DMS53 treated with DMSO at 0.1 percent for 48 hours (cell line): Measurements from ENCODE around the gene INSM1.

Source experiments
- DNase-seq: peaks from one replicate; lab custom pipeline; 2025; ENCODE audit not compliant: unreplicated experiment; lab: John Stamatoyannopoulos, UW

The INSM1 gene

DNA sequence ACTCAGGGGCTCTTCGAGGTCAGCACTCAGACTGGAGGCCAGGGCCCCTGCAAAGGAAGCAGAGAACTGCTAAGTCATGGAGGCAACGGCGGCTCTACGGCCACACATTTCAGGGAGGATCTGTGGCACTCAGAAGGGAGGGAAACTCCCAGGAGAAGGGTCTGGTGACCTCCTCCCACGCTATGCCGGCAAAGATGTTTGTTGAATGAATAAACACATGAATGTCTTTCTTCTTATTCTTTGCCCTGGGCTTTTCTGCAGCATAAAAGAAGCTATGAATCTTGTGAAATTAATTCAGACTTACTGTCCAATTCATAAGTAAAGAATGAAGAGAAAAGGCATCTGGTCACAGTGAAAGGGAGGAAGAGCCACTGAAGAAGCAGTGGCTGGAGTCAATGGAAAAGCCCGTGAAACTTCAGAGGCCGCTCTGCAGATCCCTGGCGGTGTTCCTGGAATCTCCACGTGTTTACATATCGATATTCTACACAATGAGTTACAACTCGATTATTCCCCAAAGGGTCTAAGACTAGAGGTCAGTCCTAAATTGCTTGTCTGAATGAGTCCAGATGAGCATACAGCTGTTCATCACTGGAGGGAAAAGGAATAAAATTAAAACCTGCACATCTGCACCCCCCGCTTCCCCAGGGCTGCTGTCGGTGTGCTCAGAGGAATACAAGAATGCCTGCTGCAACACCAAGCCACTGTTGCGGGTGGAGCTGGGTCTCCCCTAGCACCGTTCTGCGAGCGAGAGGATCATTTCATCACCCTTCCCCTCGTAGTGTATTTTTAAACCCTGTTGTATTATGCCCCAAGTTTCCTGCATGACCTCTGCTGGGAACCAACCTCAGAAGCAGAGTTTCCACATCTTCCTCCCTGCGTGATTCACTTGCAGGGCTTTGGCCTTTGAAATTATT lies 25.6 kb downstream of the INSM1 start:
- no peak for DNase-seq

DNA sequence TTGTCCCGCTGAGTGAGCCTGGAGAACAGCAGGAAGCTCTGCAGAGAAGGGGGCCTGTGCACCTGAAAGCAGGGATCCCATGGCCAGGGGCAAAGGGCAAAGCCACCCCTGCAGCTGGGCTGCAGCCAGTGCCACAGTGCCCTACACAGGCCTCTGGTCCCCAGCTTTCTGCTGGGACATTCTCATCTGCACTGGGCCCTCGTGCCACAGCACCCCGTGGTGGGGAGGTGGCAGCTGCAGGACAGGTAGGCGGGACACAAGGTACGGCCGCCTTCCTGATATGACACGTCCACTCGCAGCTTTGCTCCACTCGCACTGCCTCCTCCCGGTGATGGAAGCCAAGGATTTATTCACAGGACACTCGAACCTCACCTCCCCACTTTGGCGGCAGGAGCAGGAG lies 27.2 kb downstream of the INSM1 start:
- no peak for DNase-seq

DNA sequence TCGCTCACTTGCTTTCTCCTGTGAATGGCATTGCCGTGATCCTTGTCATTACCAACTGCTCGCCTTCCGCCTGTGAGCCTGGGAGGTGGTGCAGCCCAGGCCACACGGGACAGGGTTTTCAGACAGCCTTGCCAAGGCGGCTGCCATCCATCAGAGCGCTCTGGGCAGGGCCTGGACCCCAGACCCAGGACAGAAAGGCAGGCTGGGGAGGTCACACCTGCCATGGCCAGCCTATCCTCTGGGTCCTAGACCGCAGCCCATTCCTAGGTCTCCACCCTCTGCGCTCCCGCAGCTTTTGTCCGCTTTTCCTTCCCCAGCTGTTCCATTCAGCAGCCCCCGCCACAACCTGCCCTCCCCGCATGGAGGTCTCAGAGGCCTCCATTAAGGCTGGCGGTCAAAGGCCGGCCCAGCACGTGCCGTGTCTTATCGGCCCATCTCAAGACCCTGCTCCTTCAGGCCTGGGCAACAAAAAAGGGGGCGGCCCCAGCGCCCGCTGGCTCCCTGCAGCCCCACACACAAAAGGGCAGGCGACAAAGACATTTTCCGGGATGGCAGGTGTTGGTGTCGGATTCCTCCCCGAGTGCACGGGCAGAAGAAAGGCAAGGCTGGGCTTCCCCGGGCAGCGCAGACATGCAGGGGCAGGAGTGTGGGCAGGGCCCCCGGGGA lies 28.1 kb downstream of the INSM1 start:
- DNase-seq = no peak

DNA sequence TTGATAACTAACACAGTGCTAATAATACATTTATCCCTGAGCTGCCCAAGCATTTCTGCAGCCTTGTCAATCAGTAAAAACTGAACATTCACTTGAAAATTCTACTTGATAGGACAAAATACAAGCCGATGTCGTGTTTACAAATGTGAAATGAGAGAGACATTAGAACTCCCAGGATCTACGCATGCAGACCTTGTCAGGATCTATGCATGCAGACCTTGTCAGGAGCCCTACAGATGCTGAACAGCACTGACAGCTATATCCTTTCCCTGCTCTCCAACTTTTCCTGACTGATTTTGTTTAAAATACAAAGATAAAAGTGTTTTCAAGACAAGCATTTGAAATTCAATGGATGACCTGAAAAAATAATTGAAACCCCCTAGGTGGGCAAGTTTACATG lies 28.9 kb downstream of the INSM1 start:
- DNase-seq = no peak

DNA sequence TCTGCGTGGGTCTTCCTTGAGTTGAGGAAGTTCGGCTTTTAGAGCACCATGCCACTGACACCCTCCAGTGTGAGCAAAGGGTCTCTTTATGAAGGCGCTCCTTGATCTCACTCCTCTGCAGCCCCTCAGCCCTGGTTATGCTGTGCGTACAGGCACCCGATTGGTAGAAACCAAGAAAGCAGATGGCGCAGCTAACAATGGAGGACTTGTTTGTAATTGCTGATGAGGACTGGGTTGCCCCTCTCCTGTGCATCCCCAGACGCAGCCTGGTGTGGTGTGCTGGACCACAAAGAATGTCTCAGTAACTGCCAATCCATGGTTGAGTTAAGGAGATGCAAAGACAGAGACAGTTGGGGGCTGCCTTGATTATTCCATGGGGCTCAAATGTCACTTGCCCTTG lies 30.2 kb downstream of the INSM1 start:
- no peak for DNase-seq

DNA sequence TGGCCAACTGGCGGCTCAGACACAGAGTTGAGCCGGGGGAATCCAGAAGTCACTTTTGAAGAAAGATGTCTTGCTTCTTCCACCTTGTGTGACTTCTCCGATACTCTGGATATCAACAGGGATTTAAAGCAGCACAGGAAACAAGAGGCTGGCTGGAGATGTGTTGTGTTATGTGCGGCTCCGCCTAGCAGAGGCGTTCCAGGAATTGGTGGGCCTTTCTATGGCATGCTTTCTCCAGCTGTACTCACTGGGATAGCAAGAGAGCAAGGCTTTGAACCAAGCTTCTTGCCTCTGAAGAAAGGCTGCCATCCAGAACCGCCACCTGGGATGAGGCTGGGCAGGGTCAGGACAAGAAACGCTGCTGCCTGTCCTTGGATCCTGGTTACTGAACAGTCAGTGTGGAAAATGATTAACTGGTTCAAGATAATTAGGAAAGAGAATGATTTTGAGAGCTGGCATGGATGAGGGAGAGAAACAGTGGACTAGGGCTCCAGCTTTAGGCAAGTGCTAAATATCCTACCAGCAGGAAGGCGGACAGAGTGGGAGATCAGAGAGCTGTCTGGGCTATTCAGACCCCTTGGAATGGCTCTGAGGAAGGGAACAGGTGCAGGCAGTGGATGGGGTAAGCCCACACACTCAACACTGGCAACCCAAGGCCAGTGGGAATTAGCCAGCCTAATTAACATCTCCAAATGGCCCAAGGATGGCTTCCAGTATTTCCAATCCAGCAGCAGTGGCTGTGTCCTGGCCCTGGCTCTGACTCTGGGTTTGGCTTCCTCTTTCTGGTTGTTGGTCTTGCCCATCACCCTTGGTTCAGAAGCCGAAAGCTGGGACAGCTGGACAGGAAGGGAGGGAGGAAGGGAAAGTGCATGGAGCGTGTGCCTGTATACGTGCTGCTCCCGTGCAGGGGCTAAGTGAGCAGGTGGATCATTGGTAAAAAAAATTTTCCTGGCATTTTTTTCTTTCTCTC lies 31.9 kb downstream of the INSM1 start:
- DNase-seq = no peak

DNA sequence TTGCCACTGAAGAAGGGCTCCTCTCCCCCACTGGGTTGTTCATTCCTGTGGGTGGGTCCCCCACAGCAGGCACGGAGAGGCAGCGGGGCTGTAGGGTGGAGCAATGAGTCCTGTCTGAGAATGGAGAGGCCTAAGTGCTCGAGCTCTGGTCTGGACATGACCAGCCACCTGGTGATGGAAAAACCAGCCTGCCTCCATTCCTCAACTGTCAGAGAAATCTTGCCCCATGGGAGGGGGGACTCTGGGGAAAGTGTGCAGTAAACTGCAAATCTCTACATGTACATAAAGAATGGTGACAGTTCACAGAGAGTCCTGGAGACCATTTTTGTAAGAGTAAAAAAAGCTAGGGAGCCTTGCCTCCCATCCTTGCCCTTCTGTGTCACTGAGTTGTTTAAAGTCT lies 34.1 kb downstream of the INSM1 start:
- DNase-seq = no peak

DNA sequence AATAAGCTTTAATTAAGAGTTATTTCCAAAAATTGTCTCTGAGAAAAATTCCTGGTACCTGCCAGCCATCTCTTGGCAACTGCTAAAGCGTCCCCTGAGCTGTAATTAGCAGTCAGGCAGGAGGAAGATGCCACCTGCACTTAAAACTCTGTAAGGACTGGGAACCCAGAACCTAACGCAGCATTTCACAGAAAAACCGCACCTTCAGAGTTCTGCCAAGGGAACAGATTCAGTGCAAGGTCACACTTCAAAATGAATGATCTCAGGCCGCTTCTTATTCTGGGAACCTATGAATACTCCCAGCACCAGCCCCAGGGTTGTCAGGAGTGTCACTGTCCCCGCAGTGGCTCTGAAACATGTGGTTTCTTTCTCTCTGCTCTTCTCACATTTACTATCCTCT lies 36.7 kb downstream of the INSM1 start:
- DNase-seq = no peak

DNA sequence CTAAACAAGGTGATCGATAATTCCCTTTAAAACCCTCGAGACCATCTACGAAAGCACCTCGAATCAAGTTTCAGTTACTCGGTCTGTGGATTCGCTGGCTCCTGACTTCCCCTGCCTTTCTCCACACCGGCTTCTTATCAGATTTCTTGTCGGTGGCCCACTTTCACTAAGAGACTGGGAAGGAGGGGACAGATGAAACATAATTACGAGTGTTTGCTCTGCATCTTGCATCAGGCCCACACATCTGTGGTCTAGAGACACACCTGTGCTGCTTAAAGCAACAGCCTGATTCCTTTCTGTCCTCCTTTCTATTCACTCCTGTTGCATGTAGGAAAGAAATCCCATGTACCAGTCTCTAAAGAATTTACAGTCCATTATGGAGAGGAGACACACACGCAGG lies 37.7 kb downstream of the INSM1 start:
- DNase-seq = no peak

DNA sequence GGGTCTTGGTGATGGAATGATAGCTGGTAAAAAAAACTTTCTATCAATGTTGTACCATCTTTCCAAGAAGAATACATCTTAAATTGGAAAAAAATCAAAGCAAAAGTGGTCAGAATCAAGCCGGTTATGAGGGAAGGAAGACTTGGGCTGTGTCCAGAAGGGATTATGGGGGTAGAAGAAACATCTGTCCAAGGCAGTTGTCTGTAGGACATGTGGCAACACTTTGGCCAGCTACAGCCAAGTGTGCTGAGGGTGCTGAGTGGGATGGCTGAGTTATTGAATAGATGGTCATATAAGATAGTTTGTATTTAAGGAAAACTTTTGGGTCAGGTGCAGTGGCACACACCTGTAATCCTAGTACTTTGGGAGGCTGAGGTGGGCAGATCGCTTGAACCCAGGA lies 38.4 kb downstream of the INSM1 start:
- no peak for DNase-seq

DNA sequence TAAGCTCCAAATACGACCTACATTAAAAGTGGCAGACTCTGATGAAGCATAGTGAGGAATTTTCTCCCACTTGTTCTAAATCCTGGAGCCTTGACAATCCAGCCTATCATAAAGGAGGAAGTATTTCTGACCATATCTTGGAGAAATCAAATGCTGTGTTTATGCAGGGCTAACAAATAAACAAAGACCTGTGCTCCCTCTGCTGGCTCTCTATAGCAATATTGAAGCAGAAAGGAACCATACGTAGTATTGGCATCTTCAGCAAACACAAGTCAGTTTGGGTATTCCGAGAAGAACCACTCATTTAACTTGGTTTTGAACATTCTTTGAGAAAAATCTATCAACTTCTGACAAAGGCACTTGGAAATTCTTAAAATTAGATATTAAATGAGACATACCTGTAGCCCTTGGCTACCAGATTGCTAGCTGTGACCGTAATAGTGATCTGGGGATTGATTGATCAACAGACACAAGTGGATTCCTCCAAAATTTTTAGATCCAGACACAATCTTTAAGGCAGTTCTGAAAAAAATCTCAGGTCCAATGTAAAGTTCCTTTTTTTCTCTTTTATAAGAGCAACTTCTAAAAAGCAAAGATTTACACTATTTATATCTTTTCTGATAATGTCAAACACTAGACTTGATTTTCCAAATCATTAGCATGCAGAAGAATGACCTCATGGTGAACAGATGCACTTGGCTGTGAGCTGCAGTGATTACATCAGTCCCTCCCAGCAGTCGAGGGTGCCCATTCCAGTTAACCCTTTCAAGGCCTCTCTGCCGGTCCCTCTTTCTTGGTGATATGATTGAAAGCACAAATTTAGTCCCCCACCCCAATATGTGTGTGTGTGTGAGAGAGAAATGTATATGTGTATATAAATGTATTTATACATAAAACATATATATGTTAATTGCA lies 40.2 kb downstream of the INSM1 start:
- DNase-seq = peak; percentile 28

DNA sequence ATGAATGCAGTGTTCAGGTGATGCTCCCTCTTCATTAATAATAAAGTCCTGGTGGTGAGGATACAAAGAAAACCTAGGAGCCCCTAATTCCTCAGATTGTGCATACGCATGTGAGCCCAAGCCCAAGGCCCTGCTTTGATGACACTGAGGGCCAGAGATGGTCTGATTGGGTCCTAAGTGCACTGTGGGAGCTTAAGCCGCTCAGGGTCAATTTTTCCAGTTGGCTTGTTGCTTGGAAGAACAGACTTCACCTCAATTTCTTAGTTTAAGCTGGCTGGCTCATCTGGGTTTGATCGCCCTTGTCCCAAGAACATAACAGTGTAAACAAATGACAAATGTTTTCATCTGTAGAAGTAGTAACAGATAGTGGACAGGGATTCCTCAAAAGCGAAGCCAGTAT lies 41.4 kb downstream of the INSM1 start:
- DNase-seq = no peak

DNA sequence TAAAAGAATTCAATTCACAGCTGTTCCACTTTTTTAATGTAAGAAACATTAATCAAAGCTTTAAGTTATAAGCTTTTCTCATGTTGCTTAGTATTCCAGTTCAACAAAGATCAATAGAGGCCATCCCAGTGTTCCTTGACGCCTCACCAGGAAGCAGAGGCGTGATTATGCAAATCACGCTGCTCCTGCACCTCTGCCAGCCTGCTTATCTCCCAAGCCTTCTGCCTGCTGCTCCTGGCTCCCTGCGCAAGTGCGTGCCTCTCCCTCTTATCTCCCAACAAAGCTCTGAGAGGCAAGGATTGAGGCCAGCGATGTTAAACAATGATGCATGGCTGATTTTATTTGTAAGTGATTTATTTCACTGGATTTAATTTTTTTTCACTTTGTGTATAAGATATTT lies 42.8 kb downstream of the INSM1 start:
- peak; percentile 86 for DNase-seq

DNA sequence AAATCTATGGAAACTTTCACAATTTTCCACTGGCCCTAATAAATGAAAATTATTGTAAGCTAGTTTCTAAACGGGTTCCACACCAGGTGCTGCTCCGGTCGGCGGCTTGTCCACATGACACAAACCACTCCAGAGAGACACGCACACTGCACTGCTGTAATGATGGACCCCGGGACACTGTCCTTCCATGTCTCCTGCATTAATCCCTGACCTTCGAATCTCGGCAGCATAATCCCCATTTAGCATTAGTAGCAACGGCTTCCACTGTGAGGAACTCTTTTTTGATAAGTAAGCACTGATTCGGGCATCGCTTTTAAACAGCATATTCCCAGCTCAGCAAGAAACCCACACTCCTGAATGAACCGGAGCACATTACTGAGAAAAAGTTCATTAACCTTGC lies 43.5 kb downstream of the INSM1 start:
- peak; percentile 34 for DNase-seq

DNA sequence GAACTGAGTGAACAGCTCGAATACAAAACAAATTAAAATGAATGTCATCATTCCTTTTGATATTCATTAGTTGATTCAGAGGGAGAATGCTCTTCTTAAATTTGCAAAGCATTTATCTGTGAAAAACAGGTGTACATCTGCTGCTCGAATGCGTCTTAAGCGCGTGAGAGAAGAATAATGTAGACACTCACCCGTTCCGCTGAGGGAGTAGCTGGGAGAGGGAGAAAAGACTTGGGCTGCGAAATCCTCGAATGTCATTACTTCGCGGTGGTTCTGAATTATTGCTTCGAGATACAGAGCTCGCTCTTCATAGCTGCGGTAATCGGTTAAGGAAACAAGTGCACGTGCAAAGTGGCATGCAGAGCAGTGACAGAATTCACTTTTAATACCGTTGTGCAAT lies 43.9 kb downstream of the INSM1 start:
- DNase-seq = no peak

DNA sequence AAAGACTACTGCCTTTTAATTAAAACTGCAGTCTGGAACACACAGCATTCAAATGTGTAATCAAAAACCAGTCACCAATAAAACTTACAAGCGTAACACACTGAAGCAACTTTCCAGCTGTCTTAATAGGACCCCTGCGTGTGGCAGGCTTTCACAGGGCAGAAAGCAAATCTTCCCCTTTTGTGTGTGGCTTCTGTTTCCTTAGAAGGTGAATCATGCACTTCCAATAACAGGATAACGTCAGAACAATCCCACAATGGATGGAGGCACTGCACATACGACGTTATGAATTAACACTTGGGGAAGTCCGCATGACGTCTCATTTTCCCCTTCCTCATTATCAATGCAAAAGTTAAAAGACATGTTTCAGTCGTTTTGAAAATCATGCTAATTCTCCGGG lies 44.8 kb downstream of the INSM1 start:
- no peak for DNase-seq

DNA sequence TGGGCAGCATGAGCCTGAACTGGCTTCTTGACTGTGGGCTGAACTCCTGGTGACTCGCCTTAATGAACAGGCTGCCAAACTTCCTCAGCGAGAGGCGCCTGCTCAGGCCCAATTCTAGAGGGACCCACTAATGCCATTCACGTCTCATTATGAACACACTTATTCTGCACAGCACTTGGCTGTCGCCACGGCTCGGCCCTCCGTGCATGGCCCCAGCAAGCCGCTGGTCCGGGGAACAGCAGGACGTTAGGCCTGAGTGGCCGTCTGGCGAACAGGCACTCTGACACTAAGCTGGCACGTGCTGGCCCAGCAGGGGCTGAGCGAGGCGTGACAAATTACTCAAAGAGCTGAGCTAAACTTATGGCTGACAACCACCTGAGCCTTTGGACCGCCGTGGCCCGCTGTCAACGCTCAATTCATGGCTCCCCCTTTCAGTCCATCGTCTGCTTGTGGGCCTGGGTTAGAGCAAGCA lies 45.9 kb downstream of the INSM1 start:
- no peak for DNase-seq

DNA sequence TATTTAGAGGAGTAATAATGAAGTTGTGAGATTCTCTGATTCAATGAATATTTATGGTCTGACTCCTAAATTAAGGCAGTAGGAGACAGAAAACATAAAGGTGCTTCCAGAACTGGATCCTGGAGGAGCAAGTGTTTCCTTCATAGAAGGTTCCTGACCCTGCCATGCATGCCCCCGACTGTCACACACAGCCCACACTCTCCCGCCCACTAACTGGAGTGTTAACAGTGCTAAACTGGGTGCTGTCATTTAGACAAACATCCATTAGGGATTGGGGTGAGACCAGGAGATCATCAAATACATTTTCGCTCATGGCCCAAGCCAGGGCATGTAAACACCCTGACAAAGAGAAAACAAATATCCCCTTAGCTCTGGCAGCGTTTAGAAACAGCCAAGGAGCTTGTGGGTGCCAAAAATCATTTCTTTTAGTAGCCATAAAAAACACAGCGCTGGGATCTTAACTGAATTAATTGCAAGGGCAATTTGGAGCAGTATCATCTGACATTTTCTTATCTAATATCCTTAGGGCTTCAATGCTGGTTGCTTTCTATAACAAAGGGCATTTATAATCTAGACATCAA lies 46.8 kb downstream of the INSM1 start:
- DNase-seq = no peak

DNA sequence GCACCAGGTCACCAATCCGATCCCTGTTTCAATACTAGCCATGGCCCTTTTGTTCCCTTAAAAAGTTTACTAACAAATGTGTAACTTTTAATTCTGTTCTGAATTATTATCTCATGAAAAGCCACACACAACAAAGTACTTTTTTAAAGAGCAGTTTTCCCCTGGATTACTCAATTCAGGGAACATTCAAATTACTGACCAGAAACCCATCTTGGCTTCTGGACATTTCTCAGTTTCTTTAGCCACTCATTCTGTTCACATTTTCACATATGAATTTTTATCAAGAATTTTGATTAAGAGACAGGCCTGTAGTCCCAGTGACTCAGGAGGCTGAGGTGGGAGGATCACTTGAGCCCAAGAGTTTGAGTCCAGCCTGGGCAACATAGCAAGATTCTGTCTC lies 47.4 kb downstream of the INSM1 start:
- DNase-seq = no peak
